Measurements from ENCODE around the gene FSD2. TPM values are rescaled to one million over a fixed set of nuclear protein-coding genes. Genes with fewer than 3 reads are reported as not detected.
"Not testable (repeated sequence)": the region's sequence is repeated elsewhere in the genome, so short reads cannot be mapped to it uniquely, and the experiment has no call there.

FSD2 gene
- total RNA-seq, 1 experiment from 2014 or later: not detected

DNA sequence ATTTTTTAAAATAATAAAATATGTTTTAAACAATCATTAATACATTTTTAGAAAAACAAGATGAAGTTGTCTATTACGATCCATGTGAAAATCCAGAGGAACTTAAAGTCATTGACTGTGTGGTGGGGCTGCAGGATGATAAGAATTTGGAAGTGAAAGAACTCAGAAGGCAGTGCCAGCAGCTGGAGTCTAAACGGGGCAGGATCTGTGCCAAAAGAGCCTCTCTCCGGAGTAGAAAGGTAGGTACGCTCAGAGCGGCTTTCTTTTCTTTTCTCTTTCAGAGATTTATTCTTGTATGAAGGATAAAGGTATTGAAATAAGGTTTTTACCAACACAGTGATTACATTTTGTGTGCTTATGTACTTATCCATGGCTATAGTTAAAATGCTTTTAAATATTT, 17.2 kb upstream of the FSD2 start:
- H3K14ac ChIP-seq (ENCODE audit: insufficient read depth, low read length): no peak overlapping the region
- H2BK5ac ChIP-seq (ENCODE audit: insufficient read length, low read length): no peak overlapping the region
- H3K56ac ChIP-seq (ENCODE audit: insufficient read length, low read depth, low read length): no peak overlapping the region
- no peak overlapping the region for H3K27ac Mint-ChIP-seq
- no peaks in the 10 kb centered on the region for H4K20me1 ChIP-seq (ENCODE audit: control insufficient read depth, insufficient read depth, insufficient read length)
- no peak overlapping the region for H3K4me3 Mint-ChIP-seq
- H3K27me3 Mint-ChIP-seq (ENCODE audit: low read depth): no peaks in the 10 kb centered on the region; the same call in 1 of the 2 replicates
- no peak overlapping the region for H3K18ac ChIP-seq (ENCODE audit: insufficient read length, low read depth, low read length)
- H3K36me3 Mint-ChIP-seq (ENCODE audit: insufficient read depth in 1 of 3, low read depth in 3 of 3): peaks cover 20 to 49% (median 36%) of the 10 kb centered on the region in 3 experiments
- TF ChIP-seq, protein P1, sequence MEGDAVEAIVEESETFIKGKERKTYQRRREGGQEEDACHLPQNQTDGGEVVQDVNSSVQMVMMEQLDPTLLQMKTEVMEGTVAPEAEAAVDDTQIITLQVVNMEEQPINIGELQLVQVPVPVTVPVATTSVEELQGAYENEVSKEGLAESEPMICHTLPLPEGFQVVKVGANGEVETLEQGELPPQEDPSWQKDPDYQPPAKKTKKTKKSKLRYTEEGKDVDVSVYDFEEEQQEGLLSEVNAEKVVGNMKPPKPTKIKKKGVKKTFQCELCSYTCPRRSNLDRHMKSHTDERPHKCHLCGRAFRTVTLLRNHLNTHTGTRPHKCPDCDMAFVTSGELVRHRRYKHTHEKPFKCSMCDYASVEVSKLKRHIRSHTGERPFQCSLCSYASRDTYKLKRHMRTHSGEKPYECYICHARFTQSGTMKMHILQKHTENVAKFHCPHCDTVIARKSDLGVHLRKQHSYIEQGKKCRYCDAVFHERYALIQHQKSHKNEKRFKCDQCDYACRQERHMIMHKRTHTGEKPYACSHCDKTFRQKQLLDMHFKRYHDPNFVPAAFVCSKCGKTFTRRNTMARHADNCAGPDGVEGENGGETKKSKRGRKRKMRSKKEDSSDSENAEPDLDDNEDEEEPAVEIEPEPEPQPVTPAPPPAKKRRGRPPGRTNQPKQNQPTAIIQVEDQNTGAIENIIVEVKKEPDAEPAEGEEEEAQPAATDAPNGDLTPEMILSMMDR (conservative IDR thresholded peaks at IDR 0.05): no peak
- no peak overlapping the region for H2BK15ac ChIP-seq (ENCODE audit: low read depth, low read length)
- H3K27ac ChIP-seq (ENCODE audit: insufficient read length, low read depth, low read length): no peak overlapping the region
- H2AK5ac ChIP-seq (ENCODE audit: insufficient read length, low read length): no peak overlapping the region
- H3K9me3 Mint-ChIP-seq: peaks cover 0 to 3% of the 10 kb centered on the region in 2 experiments; a peak in 3 of 5 replicates
- no peaks in the 10 kb centered on the region for H3K79me2 ChIP-seq (ENCODE audit: insufficient read depth, low read length)
- H3K9ac ChIP-seq (ENCODE audit: extremely low read depth, insufficient read length, low read length): no peak overlapping the region
- no peak overlapping the region for H3K4ac ChIP-seq (ENCODE audit: low read depth, low read length)
- no peaks in the 10 kb centered on the region for H3K4me1 Mint-ChIP-seq
- H2BK12ac ChIP-seq (ENCODE audit: insufficient read length, low read depth, low read length): no peak overlapping the region
- H4K8ac ChIP-seq (replicated peaks; ENCODE audit: insufficient read length, low read depth, low read length): no peak overlapping the region
- H2AFZ ChIP-seq (ENCODE audit: low read length): no peak overlapping the region
- H2BK20ac ChIP-seq (ENCODE audit: low read depth, low read length, poor library complexity, severe bottlenecking): no peak overlapping the region
- DNase-seq: no peak
- H3K4me2 ChIP-seq (ENCODE audit: insufficient read depth, insufficient read length, low read length): no peak overlapping the region
- H3K23me2 ChIP-seq (ENCODE audit: insufficient read length, low read depth, low read length, poor library complexity, severe bottlenecking): no peaks in the 10 kb centered on the region
- H4K91ac ChIP-seq (ENCODE audit: insufficient read length, low read depth, low read length): no peak overlapping the region
- H3K9me3 ChIP-seq (ENCODE audit: control insufficient read depth, low read depth, low read length): no peaks in the 10 kb centered on the region
- no peak overlapping the region for H3T11ph ChIP-seq (ENCODE audit: low read length)
- no peak overlapping the region for H2BK120ac ChIP-seq (ENCODE audit: low read depth, low read length, poor library complexity, severe bottlenecking)
- no peaks in the 10 kb centered on the region for H3K4me1 ChIP-seq (ENCODE audit: insufficient read depth, low read length)
- WGBS (ENCODE audit: extremely low coverage, insufficient read length, low lambda C conversion rate): no CpG with 5 or more reads among the region's 5 CpGs
- no peaks in the 10 kb centered on the region for H3K79me1 ChIP-seq (ENCODE audit: insufficient read depth, low read depth, low read length, poor library complexity, severe bottlenecking)
- no peaks in the 10 kb centered on the region for H3K27me3 ChIP-seq (ENCODE audit: insufficient read depth, low read length)
- H4K5ac ChIP-seq (ENCODE audit: insufficient read length, low read depth, low read length): no peak overlapping the region
- no peak overlapping the region for H3K23ac ChIP-seq (ENCODE audit: insufficient read length, low read depth, low read length)

DNA sequence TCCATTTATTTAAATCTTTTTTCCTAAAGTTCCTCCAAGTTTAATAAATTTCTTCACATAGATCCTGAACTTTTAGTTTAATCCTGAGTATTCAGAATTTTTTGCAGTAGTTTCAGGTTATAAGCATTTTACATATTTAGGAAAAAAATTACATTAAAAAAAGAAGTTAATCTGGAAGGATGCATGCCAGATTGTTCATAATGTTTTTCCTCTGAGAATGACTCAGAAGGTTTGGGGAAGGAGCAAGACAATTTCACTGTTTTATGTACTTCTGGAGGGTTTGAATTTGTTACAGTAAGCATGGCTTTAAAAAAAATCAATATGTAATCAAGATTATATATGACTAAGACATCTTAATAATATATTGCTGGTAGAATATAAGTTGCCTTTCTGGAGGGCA, 16.0 kb upstream of the FSD2 start:
- peaks cover 20 to 44% (median 39%) of the 10 kb centered on the region in 3 experiments for H3K36me3 Mint-ChIP-seq (ENCODE audit: insufficient read depth in 1 of 3, low read depth in 3 of 3)
- H3K79me2 ChIP-seq (ENCODE audit: insufficient read depth, low read length); H4K5ac ChIP-seq (ENCODE audit: insufficient read length, low read depth, low read length); H3K14ac ChIP-seq (ENCODE audit: insufficient read depth, low read length); H3K23ac ChIP-seq (ENCODE audit: insufficient read length, low read depth, low read length); H3K56ac ChIP-seq (ENCODE audit: insufficient read length, low read depth, low read length); H3K9me3 ChIP-seq (ENCODE audit: control insufficient read depth, low read depth, low read length); H3K23me2 ChIP-seq (ENCODE audit: insufficient read length, low read depth, low read length, poor library complexity, severe bottlenecking); H3K18ac ChIP-seq (ENCODE audit: insufficient read length, low read depth, low read length); H3K4me1 Mint-ChIP-seq; H2AK5ac ChIP-seq (ENCODE audit: insufficient read length, low read length); H2BK120ac ChIP-seq (ENCODE audit: low read depth, low read length, poor library complexity, severe bottlenecking); H3K27me3 Mint-ChIP-seq (ENCODE audit: low read depth); H2BK5ac ChIP-seq (ENCODE audit: insufficient read length, low read length); H4K8ac ChIP-seq (replicated peaks; ENCODE audit: insufficient read length, low read depth, low read length); H3K27ac Mint-ChIP-seq; H4K91ac ChIP-seq (ENCODE audit: insufficient read length, low read depth, low read length); H3K4me2 ChIP-seq (ENCODE audit: insufficient read depth, insufficient read length, low read length); H3K4me3 Mint-ChIP-seq; H3K27ac ChIP-seq (ENCODE audit: insufficient read length, low read depth, low read length); H2BK15ac ChIP-seq (ENCODE audit: low read depth, low read length); H2AFZ ChIP-seq (ENCODE audit: low read length); H2BK12ac ChIP-seq (ENCODE audit: insufficient read length, low read depth, low read length); H3K79me1 ChIP-seq (ENCODE audit: insufficient read depth, low read depth, low read length, poor library complexity, severe bottlenecking); H3K4me1 ChIP-seq (ENCODE audit: insufficient read depth, low read length); H3K9ac ChIP-seq (ENCODE audit: extremely low read depth, insufficient read length, low read length); DNase-seq; H3T11ph ChIP-seq (ENCODE audit: low read length); H4K20me1 ChIP-seq (ENCODE audit: control insufficient read depth, insufficient read depth, insufficient read length); H3K4ac ChIP-seq (ENCODE audit: low read depth, low read length); H3K27me3 ChIP-seq (ENCODE audit: insufficient read depth, low read length); H2BK20ac ChIP-seq (ENCODE audit: low read depth, low read length, poor library complexity, severe bottlenecking); H3K9me3 Mint-ChIP-seq: not testable (repeated sequence)
